HUDEP-2 (cell line): ENCODE data around the gene PIM1.
A peak's percentile ranks its signal among the peaks of the same experiment; 100 is the strongest.

ENCODE experiments used
- DNase-seq, 76 experiments: peaks; one replicate each; lab custom pipeline; 2025; ENCODE audit not compliant: unreplicated experiment in 76 of 76; lab: John Stamatoyannopoulos, UW

PIM1 gene

GRCh38 chr6:37212268-37212667 lies 42.3 kb downstream of the PIM1 start:
- no peak for DNase-seq

- no peak for DNase-seq
Measured at GRCh38 chr6:37218061-37218460, 48.1 kb downstream of the PIM1 start.

GRCh38 chr6:37218511-37218910 lies 48.6 kb downstream of the PIM1 start:
- DNase-seq = no peak

- DNase-seq = no peak
Measured at GRCh38 chr6:37221585-37222124, 51.7 kb downstream of the PIM1 start.

- peak in 71 of 76 experiments; percentile 38 to 85 (median 67) for DNase-seq
Measured at GRCh38 chr6:37222125-37222967, 52.4 kb downstream of the PIM1 start.

- DNase-seq = no peak
Measured at GRCh38 chr6:37222992-37223391, 53.0 kb downstream of the PIM1 start.
